NCI-H2029 treated with DMSO at 0.1 percent for 48 hours (cell line): ENCODE results near the gene OR4D1.

Source experiments
- DNase-seq: peaks from one replicate; lab custom pipeline; 2025; lab: John Stamatoyannopoulos, UW

Gene OR4D1

GRCh38 chr17:58153671-58154070 lies 5.5 kb downstream of the OR4D1 start:
- no peak for DNase-seq

GRCh38 chr17:58156839-58157803 lies 8.9 kb downstream of the OR4D1 start:
- DNase-seq = no peak

GRCh38 chr17:58158181-58158580 lies 10.0 kb downstream of the OR4D1 start:
- no peak for DNase-seq

GRCh38 chr17:58161566-58161965 lies 13.4 kb downstream of the OR4D1 start:
- DNase-seq = no peak

GRCh38 chr17:58165981-58166380 lies 17.8 kb downstream of the OR4D1 start:
- DNase-seq = no peak

GRCh38 chr17:58166682-58167081 lies 18.5 kb downstream of the OR4D1 start, which contains the start of gene OR4D2:
Gene OR4D2, plus strand, starts transcription at chr17:58166982. Its CDS starts 2,674 bp downstream, at chr17:58169656.
- DNase-seq = no peak

GRCh38 chr17:58170622-58171021 lies 22.4 kb downstream of the OR4D1 start:
- no peak for DNase-seq

GRCh38 chr17:58172369-58173071 lies 24.3 kb downstream of the OR4D1 start:
- DNase-seq = no peak

GRCh38 chr17:58174871-58175270 lies 26.7 kb downstream of the OR4D1 start:
- DNase-seq = no peak

GRCh38 chr17:58176200-58176599 lies 28.0 kb downstream of the OR4D1 start:
- no peak for DNase-seq

GRCh38 chr17:58181796-58182195 lies 33.6 kb downstream of the OR4D1 start:
- no peak for DNase-seq

GRCh38 chr17:58183514-58183913 lies 35.3 kb downstream of the OR4D1 start:
- no peak for DNase-seq

GRCh38 chr17:58184308-58184985 lies 36.3 kb downstream of the OR4D1 start:
- DNase-seq = no peak

- DNase-seq = no peak
Observed at GRCh38 chr17:58184986-58185761, 37.0 kb downstream of the OR4D1 start.

GRCh38 chr17:58186591-58186990 lies 38.4 kb downstream of the OR4D1 start:
- no peak for DNase-seq

- no peak for DNase-seq
Observed at GRCh38 chr17:58187063-58187462, 38.9 kb downstream of the OR4D1 start.

- no peak for DNase-seq
Observed at GRCh38 chr17:58187675-58188074, 39.5 kb downstream of the OR4D1 start.

- DNase-seq = no peak
Observed at GRCh38 chr17:58189436-58190146, 41.4 kb downstream of the OR4D1 start.

- DNase-seq = no peak
Observed at GRCh38 chr17:58191241-58191896, 43.2 kb downstream of the OR4D1 start.

GRCh38 chr17:58192612-58193011 lies 44.4 kb downstream of the OR4D1 start, which contains the start of gene EPX:
Gene EPX, plus strand, starts transcription at chr17:58192726. Its CDS starts 121 bp downstream, at chr17:58192847.
- no peak for DNase-seq
